ENCODE data around the gene IFTAP. TPM values are rescaled to one million over a fixed set of nuclear protein-coding genes. Genes with fewer than 3 reads are reported as not detected.

IFTAP gene
- total and polyA plus RNA-seq, 8 donors, result 14.9 to 95.0 (median 29.9) TPM

DNA sequence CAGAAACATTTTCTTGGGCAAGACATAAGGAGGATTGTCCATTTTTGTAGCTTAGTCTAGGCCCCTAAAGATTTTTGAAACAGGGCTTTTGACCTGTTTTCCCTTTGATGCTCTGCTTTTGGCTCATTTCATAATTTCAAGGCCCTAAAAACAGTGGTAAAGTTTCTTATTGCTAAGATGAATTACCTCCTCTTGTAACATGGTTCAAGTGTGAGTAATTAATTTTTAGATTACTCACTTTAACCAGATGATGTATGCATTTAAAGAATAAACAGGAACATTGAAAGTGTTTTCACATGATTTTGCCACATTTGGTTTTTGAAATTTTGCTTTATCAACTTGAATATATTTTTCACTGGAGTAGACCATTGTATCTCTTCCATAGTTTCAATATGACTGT lies 2.6 kb downstream of the IFTAP start:
- intact Hi-C loops (cut with DNase I; ENCODE audit: low total_unique reads), result no loop called here
- H3K4me3 ChIP-seq, result no peak overlapping the region
- H3K36me3 ChIP-seq, result no peaks in the 10 kb centered on the region
- TF ChIP-seq POLR2A (IDR thresholded peaks at IDR 0.05), result no peak
- no peak for TF ChIP-seq POLR2AphosphoS5 (IDR thresholded peaks at IDR 0.05)
- DNase-seq, result no peak
- peaks cover 0 to 6% (median 6%) of the 10 kb centered on the region in 3 donors for H3K27me3 ChIP-seq
- peaks cover 4 to 20% (median 15%) of the 10 kb centered on the region in 4 donors for H3K4me1 ChIP-seq
- no peaks in the 10 kb centered on the region for H3K9me3 ChIP-seq
- H3K27ac ChIP-seq, result no peak overlapping the region

DNA sequence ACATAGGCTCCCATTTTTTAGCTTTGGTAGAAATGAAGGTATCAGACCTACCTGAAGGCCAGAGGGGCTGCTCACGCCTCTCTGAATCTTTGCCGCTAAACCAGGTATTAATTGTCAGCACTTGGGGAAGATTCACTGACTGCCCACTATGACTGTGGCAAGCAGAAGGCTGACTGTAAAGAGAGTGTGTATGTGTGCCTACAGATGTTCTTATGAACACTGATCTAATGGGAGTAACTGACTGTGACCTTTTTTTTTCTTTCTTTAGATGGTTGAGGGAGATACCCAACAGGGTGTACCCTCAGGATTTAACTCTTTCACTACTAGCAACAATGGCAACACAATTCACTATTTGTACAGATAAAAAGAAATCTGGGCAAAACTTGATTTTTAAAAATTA lies 3.7 kb downstream of the IFTAP start, which contains the start of gene RAG2:
Gene RAG2, minus strand, starts transcription at position 186 of the 400 bp plus-strand sequence. CDS start 4,068 bp downstream, outside the sequence.
- WGBS, 5 donors, result 80 to 95% (median 91%) methylated on average over 2 of the region's 2 CpGs
- TF ChIP-seq EP300 (IDR thresholded peaks at IDR 0.05) (no peak), POLR2A (IDR thresholded peaks at IDR 0.05) (no peak), POLR2AphosphoS5 (IDR thresholded peaks at IDR 0.05) (no peak)
- TF ChIP-seq, protein P1, sequence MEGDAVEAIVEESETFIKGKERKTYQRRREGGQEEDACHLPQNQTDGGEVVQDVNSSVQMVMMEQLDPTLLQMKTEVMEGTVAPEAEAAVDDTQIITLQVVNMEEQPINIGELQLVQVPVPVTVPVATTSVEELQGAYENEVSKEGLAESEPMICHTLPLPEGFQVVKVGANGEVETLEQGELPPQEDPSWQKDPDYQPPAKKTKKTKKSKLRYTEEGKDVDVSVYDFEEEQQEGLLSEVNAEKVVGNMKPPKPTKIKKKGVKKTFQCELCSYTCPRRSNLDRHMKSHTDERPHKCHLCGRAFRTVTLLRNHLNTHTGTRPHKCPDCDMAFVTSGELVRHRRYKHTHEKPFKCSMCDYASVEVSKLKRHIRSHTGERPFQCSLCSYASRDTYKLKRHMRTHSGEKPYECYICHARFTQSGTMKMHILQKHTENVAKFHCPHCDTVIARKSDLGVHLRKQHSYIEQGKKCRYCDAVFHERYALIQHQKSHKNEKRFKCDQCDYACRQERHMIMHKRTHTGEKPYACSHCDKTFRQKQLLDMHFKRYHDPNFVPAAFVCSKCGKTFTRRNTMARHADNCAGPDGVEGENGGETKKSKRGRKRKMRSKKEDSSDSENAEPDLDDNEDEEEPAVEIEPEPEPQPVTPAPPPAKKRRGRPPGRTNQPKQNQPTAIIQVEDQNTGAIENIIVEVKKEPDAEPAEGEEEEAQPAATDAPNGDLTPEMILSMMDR (IDR thresholded peaks at IDR 0.05), result no peak
- peaks cover 4 to 20% (median 15%) of the 10 kb centered on the region in 4 donors for H3K4me1 ChIP-seq
- no peaks in the 10 kb centered on the region for H3K36me3 ChIP-seq
- no peaks in the 10 kb centered on the region for H3K9me3 ChIP-seq
- H3K27ac ChIP-seq, result no peak within 1 kb of the TSS
- intact Hi-C loops (cut with DNase I; ENCODE audit: low total_unique reads), result no loop called here
- DNase-seq, result no peak
- no peak within 1 kb of the TSS for H3K4me3 ChIP-seq
- H3K27me3 ChIP-seq, result no peaks in the 10 kb centered on the region

DNA sequence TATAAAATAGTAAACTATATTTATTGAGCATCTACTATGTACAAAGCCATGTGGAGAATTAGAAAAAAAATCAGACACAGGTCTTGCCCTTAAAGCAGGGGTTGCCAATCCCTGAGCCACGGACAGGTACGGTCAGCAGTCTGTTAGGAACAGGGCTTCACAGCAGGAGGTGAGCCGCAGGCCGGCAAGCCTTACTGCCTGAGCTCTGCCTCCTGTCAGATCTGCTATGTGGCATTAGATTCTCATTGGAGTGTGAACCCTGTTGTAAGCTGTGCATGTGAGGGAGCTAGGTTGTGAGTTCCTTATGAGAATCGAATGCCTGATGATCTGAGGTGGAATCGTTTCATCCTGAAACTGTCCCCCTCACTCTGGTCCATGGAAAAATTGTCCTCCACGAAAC lies 5.9 kb downstream of the IFTAP start:
- Histone ChIP-seq H3K9me3 (no peaks in the 10 kb centered on the region), H3K27ac (no peak overlapping the region), H3K4me3 (no peak overlapping the region), H3K36me3 (no peaks in the 10 kb centered on the region), H3K27me3 (no peaks in the 10 kb centered on the region), H3K4me1 (peaks cover 4 to 8% (median 6%) of the 10 kb centered on the region in 4 donors)
- 91 to 96% (median 92%) methylated on average over 7 of the region's 7 CpGs for WGBS, 5 donors
- intact Hi-C loops (cut with DNase I; ENCODE audit: low total_unique reads), result no loop called here
- TF ChIP-seq POLR2A (IDR thresholded peaks at IDR 0.05) (no peak), EP300 (IDR thresholded peaks at IDR 0.05) (no peak), POLR2AphosphoS5 (IDR thresholded peaks at IDR 0.05) (no peak)
- TF ChIP-seq, protein P1 (IDR thresholded peaks at IDR 0.05), result no peak
- no peak for DNase-seq

DNA sequence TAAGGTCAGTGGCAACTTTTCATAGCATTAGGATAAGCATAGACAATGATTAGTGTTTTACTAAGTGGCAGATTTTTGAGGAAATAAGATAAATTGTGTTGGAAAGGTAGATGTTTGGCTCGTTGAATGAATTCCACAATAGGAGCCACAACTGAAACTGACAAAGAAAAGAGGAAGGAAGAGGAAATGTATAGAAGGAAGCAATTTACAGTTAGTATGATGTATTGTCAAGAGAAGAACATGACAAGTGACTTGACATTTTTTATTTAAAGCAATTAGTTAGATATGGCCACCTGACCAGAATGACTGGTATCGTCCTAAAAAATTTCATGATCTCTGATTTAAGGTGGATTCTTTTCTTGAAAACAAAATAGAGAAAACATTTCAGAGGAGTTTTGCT lies 6.9 kb downstream of the IFTAP start:
- Histone ChIP-seq H3K9me3 (no peaks in the 10 kb centered on the region), H3K36me3 (no peaks in the 10 kb centered on the region), H3K27ac (no peak overlapping the region), H3K4me1 (no peaks in the 10 kb centered on the region), H3K27me3 (no peaks in the 10 kb centered on the region), H3K4me3 (no peak overlapping the region)
- 63 to 87% (median 77%) methylated on average over 2 of the region's 2 CpGs for WGBS, 5 donors
- no peak for DNase-seq
- intact Hi-C loops (cut with DNase I; ENCODE audit: low total_unique reads), result no loop called here
- no peak for TF ChIP-seq EP300 (IDR thresholded peaks at IDR 0.05)
- no peak for TF ChIP-seq POLR2AphosphoS5 (IDR thresholded peaks at IDR 0.05)
- no peak for TF ChIP-seq POLR2A (IDR thresholded peaks at IDR 0.05)
- TF ChIP-seq, protein P1 (IDR thresholded peaks at IDR 0.05), result no peak

DNA sequence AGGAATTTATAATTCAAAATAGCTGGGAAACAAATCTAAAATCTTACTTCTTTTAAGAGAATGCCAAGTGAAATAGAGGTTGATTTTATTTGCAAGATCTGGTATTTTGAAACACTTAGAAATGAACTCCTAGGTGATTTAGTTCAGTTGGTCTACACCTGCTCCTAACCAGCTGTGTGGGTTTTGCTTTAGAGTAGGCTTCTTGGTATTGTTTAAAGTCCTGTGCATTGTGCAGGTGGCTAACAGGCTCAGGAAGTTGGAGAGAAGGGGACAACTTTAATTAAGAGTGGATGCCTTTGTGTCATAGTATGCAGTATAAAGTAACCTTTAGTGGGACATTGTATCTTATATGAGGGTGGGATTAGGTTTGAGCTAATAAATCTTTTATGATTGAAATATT lies 7.8 kb downstream of the IFTAP start:
- Histone ChIP-seq H3K4me3 (no peak overlapping the region), H3K27ac (no peak overlapping the region), H3K36me3 (no peaks in the 10 kb centered on the region), H3K27me3 (no peaks in the 10 kb centered on the region), H3K9me3 (no peaks in the 10 kb centered on the region), H3K4me1 (no peaks in the 10 kb centered on the region)
- TF ChIP-seq POLR2A (IDR thresholded peaks at IDR 0.05) (no peak), EP300 (IDR thresholded peaks at IDR 0.05) (no peak), POLR2AphosphoS5 (IDR thresholded peaks at IDR 0.05) (no peak)
- TF ChIP-seq, protein P1 (IDR thresholded peaks at IDR 0.05), result no peak
- intact Hi-C loops (cut with DNase I; ENCODE audit: low total_unique reads), result no loop called here
- DNase-seq, result no peak
